Measurements from ENCODE around the gene LGALS9. TPM values are rescaled to one million over a fixed set of nuclear protein-coding genes. Genes with fewer than 3 reads are reported as not detected.
"Not testable (repeated sequence)": the region's sequence is repeated elsewhere in the genome, so short reads cannot be mapped to it uniquely, and the experiment has no call there.

LGALS9 gene
- total RNA-seq, 1 donor from 2014 or later, result 133 TPM

DNA sequence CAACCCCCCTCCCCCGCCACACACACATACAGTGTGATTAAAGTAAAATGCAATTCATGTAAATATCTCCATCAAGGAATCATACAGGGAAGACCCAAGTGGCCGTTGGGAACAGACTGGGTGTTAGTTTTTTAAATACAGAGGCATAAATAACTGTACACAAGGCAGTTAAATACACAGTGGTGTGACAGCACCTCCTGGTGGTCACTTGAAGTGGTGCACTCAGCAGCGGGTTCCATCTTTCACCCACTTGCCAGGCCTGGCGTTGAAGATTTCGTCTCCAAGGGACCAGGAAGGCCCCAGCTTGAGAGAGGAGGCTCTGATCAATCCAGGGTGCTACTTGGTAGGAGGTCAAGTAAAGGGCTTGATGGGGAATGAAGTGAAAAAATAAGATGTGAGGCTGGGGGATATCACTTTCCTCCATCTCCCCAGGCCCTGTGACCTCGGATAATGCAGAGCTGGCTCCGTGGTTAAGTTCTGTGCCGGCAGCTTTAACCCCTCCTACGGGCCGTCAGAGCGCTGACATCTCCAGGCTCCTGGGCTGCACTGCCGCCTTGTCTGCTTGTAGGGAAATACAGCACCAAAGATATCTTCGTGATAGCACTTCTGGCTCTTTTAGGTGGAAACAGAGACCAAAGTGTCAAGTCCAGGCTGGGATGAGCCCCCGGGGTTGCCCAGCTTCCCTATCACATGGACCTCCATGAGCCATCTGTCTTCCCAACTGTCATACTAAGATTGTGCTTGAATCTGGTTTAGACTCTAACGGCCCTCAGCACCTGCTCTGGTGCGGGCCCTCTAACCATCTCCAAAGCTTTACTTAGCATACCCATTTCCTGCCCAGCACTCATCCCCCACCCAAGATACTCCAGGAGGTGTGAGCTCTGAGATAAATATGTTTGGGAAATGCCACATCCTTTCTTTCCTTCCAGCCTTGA lies 20.7 kb downstream of the LGALS9 start:
- intact Hi-C loops (cut with micrococcal nuclease), result loop anchor here (1.0 to 5.0 kb wide), 4 partner anchors 42 to 415 kb away; no protein-coding TSS in a partner anchor

- intact Hi-C loops (cut with micrococcal nuclease), result loop anchor here (5.0 kb wide), 1 partner anchor 301 kb away; no protein-coding TSS in a partner anchor
Observed at GRCh38 chr17:27653449-27653971, 22.5 kb downstream of the LGALS9 start.

DNA sequence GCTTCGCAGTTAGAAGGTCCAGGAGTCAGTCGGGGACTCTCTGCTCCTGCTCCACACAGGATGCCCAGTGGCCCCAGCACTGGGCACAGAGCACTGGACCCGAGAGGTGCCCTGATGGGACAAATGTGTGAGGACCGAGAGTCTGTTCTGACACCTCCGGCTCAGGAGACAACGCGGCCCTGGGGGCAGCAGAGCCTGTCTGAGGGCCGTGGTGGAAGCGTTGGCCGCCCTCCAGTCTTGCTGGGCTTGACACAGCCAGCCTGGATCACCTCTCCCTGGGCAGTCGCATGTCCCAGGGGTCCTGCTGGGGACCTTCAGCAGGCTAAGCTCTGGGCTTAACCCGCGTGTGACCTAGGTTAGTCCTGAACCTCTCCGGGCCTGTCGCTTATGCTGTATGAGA lies 23.1 kb downstream of the LGALS9 start:
- intact Hi-C loops (cut with micrococcal nuclease), result loop anchor here (1.0 to 5.0 kb wide), 3 partner anchors 102 to 302 kb away; no protein-coding TSS in a partner anchor

- intact Hi-C loops (cut with micrococcal nuclease), result loop anchor here (1.0 to 5.0 kb wide), 3 partner anchors 101 to 303 kb away; no protein-coding TSS in a partner anchor
Observed at GRCh38 chr17:27654654-27655524, 23.9 kb downstream of the LGALS9 start.

DNA sequence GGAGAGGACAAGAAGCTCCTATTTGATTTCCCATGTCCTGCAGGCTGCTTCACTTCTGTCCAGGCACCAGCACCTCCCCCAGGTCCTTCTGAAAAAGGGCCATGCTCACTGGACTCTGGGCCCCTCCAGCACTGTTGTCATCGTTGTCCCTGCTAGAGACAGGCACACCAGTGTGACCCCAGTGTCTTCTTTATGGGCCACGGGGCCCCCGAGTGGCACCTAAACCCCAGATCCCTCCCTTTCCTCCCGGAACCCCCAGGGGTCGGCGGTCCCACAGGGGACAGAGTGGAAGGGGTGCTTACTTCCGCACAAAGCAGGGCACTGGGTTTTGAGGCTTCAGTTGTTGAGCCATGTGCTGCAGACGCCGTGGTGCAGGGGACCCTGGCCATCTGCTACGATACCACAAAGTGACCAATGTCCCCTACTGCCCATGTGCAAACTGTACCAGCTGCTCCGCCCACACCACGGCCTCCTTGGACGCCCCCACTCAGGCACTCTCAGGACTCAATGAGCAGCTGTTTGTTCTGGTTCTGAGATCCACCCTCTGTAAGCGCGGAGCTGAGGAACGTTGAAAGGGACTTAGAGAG lies 24.6 kb downstream of the LGALS9 start:
- intact Hi-C loops (cut with micrococcal nuclease), result not testable (repeated sequence)

- intact Hi-C loops (cut with micrococcal nuclease), result not testable (repeated sequence)
Observed at GRCh38 chr17:27656620-27657019, 25.6 kb downstream of the LGALS9 start.

DNA sequence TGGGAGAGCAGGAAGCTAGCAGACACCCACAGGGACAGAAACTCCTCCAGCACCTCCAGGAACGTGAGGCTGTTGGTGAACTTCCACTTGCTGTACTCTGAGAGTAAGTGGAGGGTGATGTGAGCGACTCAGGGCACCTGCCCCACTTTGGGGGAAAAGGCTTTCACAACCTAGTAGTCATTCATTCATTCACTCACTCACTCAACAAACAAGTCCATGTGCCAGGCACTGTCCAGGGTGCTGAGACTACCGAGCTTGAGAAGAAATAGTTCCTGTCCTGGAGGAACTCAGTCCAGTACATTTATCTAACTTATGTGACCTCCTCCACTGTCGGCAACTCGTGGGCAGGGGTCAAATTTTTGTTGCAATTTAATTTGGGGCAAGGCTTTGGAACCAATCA lies 26.6 kb downstream of the LGALS9 start:
- intact Hi-C loops (cut with micrococcal nuclease), result no loop called here

- intact Hi-C loops (cut with micrococcal nuclease), result no loop called here
Observed at GRCh38 chr17:27659683-27660082, 28.7 kb downstream of the LGALS9 start.

GRCh38 chr17:27660436-27660835 lies 29.4 kb downstream of the LGALS9 start:
- intact Hi-C loops (cut with micrococcal nuclease), result no loop called here

DNA sequence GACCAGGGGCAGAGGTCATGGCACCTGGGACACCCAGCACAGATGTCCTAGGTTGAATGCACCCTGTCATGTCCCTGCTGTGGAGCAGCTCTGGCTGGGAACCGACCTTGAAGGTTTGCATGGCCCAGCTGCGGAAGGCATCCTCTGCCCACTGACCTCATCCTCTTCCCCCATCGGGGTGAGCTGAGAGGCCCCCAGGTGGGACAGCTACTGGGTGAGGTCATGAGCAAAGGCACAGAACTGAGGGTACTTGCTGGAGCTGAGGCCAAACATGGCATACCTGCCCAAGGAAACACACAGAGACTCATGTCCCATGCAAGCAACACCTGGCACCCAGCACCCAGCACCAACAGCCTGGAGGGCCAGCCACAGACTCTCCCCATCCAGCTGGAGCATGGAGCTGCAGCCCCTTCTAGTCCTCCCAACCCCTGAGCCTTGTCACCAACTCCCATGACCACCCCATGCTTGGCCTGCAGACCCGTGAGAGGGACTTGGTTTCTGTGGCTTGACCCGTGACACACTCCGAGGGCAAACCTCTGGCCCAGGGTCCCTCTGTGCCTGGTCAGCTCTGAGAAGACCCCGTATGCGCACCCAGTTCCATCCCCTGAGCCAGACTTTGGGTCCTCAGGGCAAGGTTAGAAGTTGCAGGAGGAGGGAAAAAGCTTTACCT lies 33.1 kb downstream of the LGALS9 start:
- intact Hi-C loops (cut with micrococcal nuclease), result no loop called here

DNA sequence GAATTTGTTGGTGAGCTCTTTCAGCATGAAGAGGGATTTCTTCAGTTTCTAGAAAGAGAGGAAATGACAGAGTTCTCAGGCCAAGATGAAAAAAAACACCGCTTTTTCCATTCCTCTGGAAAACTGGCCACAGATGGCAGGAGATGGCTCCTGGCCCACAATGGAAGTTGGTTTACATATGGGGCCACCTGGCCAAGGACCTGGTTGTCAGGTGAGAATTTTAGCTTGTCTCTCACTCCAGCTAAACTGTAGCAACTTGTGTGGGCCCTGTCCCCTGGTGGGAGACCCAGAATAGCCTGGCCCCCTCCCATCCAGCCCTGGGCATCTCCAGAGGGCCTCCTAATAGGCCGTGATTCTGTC lies 33.6 kb downstream of the LGALS9 start:
- intact Hi-C loops (cut with micrococcal nuclease), result no loop called here

- intact Hi-C loops (cut with micrococcal nuclease), result no loop called here
Observed at GRCh38 chr17:27665549-27665948, 34.6 kb downstream of the LGALS9 start.

DNA sequence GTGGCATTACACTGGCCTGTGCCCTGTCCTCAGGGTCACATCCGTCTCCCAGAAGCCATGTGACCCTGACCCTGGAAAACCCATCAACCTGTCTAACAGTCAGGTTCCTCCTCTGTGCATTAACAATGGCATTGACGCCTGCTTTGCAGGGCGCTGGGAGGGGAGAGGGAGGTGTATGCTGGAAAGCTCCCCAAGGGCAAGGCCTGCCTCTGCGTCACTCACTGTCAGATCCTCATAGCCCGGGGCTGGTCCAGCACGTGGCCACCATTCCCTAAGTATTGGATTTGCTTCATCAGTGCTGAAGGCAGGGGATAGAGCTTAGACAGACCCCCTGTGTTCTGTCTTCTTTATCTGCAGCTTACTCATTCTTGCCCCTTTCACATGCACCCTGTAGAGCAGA lies 35.3 kb downstream of the LGALS9 start:
- intact Hi-C loops (cut with micrococcal nuclease), result not testable (repeated sequence)

DNA sequence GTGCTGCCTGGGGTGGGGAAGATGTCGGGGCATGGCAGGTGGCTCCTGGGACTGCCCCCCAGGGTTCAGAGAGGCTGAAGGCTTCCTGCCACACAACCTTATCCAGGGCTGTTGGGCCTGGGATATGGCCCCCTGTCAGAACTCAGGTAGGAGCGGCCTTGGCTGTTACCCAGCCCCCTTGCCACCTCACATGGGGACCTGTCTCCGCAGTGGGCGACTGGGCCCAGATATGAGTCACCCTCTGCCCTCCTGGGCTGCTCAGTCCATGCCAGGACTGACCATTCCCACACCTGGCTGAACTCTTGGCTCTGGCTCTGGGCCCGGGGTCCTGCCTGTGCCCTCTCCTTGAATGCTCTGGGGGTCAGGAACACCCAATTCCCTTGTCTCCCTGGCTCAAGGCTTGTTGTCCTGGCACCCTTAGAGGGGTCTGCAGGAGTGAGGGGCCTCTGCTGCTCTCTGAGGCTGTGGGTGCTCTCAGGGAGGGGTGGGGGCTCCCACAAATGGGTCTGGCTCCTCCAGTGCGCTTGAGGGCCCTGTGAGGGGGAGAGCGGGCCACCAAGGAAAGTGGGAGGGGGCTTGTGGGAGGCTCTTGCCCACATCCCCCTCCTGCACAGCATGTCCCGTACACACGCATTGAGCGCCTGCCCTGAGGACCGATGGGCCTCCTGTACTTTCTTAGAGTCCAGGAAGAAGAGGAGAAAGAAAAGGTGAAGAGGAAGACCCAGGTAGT lies 36.0 kb downstream of the LGALS9 start:
- intact Hi-C loops (cut with micrococcal nuclease), result no loop called here

- intact Hi-C loops (cut with micrococcal nuclease), result no loop called here
Observed at GRCh38 chr17:27667656-27668487, 36.9 kb downstream of the LGALS9 start.

- intact Hi-C loops (cut with micrococcal nuclease), result no loop called here
Observed at GRCh38 chr17:27668488-27668823, 37.5 kb downstream of the LGALS9 start.

DNA sequence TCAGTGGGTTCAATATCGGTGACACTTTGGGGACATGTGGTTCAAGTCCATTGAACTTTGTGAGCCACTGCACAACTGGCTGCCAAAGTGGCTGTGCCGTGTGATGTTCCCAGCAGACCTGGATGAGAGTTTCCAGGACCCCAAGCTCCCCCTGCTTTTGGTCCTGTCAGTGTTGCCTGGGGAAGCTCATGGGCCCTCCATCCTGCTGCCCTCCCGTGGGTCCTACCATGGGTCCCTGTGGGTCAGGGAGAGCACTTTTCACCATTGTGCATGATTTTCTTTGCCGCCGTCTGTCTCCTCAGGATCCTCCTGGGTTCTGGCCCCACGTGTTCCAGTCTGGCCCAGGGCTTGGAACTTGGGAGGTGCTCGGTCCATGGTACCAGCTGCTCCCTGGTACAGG lies 38.1 kb downstream of the LGALS9 start:
- intact Hi-C loops (cut with micrococcal nuclease), result no loop called here

DNA sequence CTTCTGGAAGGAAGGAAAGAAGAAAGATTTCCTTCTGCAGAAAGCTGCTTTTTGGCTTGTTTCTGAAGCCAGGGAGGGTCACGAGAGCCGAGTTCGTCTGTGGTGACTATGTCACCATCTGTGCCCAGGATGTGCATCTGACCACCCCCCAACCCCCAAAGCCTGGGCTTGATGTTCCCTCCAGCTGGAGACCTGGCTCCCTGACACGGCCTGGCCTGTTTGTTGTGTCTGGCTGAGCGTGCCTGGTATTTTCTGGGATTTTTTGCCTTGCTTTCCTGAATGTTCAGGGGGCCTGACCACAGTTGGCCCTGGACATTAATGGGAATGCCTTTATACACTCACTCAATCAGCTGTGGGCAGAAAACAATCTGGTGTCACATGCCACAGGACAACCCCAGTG lies 38.9 kb downstream of the LGALS9 start:
- intact Hi-C loops (cut with micrococcal nuclease), result no loop called here
